HG03520 (cell line): ENCODE results near the gene PCDHGA8.
"Not testable (repeated sequence)": the region's sequence is repeated elsewhere in the genome, so short reads cannot be mapped to it uniquely, and the experiment has no call there.

Source experiments
- ATAC-seq: cut with Tn5 transposase; IDR thresholded peaks from one replicate; pipeline ENCODE4 v1.9.1; 2021; ENCODE audit warnings: mild to moderate bottlenecking, moderate library complexity; ENCODE audit not compliant: unreplicated experiment

PCDHGA8 gene

DNA sequence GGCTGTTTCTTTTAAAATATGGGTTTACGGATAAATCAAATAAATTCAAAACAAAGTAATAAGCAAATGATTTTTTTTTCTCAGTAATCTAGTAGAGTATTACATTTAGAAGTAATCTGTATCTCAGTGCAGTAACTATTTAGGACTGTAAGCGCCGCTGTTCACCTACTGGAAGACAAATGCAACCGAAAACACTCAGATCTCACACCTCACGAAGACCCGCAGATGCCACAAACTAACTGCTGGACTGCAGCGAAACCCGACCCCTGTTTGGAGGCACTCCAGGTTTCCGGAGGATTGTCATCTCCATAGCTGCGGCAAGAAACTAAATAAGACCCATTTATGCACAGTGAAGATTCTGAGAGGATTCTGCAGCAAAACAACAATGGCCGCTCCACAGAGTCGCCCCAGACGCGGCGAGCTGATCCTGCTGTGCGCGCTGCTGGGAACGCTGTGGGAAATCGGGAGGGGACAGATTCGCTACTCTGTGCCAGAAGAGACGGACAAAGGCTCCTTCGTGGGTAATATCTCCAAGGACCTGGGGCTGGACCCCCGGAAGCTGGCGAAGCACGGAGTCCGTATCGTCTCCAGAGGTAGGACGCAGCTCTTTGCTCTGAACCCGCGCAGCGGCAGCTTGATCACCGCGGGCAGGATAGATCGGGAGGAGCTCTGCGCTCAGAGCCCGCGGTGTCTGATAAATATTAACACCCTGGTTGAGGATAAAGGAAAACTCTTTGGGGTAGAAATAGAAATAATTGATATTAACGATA lies at the start of gene PCDHGA8:
PCDHGA8 (plus strand) TSS at position 205 of the 770 bp plus-strand sequence; CDS start at position 386, 181 bp downstream.
- ATAC-seq: no peak

DNA sequence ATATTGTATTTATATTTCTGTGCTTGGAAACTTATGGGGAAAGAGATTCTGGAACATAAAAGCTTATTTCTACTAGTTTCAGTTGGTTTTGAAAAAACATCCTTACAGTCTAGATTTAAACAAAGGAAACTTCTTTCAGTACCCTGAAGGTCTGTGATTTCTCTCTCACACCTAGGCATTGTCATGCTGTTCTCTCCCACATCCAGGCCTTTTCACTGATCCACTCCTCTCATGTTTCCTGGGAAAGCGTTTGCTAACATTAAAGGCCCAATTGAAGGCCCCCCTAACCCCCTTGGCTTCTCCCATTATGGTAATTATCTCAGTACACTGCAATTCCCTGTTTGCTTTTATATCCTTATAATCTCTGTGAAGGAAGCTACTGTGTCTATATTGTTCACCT lies 49.7 kb upstream of the PCDHGA8 start:
- no peak for ATAC-seq

- no peak for ATAC-seq
Observed at GRCh38 chr5:141343242-141343952, 49.0 kb upstream of the PCDHGA8 start, which contains the start of gene PCDHGA3. Gene PCDHGA3 (plus strand): TSS chr5:141343829. CDS start chr5:141344034, 205 bp downstream.

GRCh38 chr5:141343953-141344463 lies 48.4 kb upstream of the PCDHGA8 start:
- ATAC-seq: no peak

- ATAC-seq: no peak
Observed at GRCh38 chr5:141345327-141345726, 47.1 kb upstream of the PCDHGA8 start.

GRCh38 chr5:141346017-141346416 lies 46.4 kb upstream of the PCDHGA8 start:
- not testable (repeated sequence) for ATAC-seq

DNA sequence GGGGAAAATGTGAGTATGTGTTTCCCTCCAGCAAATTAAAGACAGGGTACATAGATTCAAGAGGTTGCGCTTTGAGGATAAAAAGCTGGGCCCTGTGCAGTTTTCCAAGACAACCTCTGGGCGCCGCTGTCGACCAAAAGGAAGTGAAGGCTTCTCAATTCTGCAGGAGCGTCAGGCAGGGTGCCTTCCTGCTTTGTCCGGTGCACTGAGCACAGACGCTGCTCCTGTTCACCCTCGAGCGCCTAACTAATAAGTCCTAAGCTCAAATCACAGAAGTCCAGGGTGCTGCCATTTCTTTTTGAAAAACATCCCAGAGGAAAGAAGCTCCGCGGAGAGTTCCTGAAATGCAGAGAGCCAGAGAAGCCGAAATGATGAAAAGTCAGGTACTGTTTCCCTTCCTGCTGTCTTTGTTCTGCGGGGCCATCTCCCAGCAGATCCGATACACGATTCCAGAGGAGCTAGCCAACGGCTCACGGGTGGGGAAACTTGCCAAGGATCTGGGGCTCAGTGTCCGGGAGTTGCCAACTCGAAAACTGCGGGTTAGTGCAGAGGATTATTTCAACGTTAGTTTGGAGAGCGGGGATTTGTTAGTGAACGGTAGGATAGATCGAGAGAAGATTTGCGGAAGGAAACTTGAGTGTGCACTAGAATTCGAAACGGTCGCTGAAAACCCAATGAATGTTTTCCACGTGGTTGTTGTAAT lies 42.4 kb upstream of the PCDHGA8 start, which contains the start of gene PCDHGB1:
PCDHGB1 (plus strand) TSS at position 183 of the 703 bp plus-strand sequence; CDS start at position 345, 162 bp downstream.
- peak; percentile 92 for ATAC-seq

- no peak for ATAC-seq
Observed at GRCh38 chr5:141351591-141351990, 40.8 kb upstream of the PCDHGA8 start.

DNA sequence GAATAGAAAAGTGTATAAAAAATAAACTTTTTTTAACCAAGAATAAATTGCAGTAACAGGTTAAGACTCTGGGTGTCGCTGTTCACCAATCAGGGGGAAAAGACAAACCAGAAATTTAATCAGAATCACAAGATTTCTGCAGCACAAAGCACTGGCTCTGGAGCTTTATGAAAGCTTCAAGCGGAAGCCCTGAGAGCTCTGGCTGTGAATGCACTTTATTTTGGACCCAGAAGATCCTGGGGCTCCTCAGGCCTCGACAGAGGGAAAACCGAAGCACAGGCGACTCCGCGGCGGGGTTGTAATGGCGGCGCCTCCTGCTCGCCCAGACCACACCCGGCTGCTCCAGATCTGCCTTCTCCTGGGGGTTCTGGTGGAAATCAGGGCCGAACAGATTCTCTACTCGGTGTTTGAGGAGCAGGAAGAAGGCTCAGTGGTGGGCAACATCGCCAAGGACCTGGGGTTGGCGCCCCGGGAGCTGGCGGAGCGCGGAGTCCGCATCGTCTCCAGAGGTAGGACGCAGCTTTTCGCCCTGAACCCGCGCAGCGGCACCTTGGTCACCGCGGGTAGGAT lies 37.4 kb upstream of the PCDHGA8 start, which contains the start of gene PCDHGA4:
PCDHGA4 (plus strand) TSS at position 122 of the 570 bp plus-strand sequence; CDS start at position 209, 87 bp downstream.
- no peak for ATAC-seq

DNA sequence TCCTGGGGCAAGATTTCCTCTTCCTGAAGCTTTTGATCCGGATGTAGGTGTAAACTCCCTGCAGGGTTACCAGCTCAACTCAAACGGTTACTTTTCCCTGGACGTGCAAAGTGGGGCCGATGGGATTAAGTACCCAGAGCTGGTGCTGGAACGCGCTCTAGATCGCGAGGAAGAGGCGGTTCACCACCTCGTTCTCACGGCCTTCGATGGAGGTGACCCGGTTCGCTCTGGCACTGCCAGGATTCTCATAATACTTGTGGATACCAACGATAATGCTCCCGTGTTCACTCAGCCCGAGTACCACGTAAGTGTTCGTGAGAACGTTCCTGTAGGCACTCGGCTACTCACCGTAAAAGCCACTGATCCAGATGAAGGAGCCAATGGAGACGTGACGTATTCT lies 36.8 kb upstream of the PCDHGA8 start:
- ATAC-seq: no peak

GRCh38 chr5:141356133-141356532 lies 36.3 kb upstream of the PCDHGA8 start:
- ATAC-seq: no peak

GRCh38 chr5:141356950-141357349 lies 35.5 kb upstream of the PCDHGA8 start:
- no peak for ATAC-seq

DNA sequence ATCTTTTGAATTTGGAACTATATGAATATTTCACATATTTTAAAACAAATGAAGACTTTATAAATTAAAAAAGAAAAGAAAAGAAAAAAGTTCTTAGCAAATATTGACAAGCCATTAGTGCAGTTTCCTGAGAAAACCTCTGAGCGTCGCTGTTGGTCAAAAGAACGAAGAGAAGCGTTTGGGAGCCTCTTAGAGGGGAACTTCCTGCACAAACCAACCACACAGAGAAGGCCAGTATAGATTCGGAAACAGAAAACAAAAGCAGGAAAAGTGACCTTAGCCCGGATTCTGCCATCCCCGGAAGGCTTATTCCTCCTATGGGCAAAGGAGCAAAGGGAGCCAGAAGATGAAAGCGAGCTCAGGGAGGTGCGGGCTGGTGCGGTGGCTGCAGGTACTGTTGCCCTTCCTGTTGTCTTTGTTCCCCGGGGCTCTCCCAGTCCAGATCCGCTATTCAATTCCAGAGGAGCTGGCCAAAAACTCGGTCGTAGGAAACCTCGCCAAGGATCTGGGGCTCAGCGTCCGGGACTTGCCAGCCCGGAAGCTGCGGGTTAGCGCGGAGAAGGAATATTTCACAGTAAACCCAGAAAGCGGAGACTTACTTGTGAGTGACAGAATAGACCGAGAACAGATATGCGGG lies 32.5 kb upstream of the PCDHGA8 start, which contains the start of gene PCDHGB2:
PCDHGB2 (plus strand) TSS at position 205 of the 637 bp plus-strand sequence; CDS start at position 347, 142 bp downstream.
- peak; percentile 46 for ATAC-seq

DNA sequence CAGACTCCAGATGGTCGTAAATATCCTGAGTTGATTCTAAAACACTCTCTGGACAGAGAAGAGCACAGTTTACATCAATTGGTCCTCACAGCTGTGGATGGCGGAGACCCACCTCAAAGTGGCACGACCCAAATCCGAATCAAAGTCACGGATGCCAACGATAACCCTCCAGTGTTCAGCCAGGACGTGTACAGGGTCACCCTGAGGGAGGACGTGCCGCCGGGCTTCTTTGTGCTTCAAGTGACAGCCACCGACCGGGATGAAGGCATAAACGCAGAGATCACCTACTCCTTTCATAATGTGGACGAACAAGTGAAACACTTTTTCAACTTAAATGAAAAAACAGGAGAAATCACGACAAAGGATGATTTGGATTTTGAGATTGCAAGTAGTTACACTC lies 31.7 kb upstream of the PCDHGA8 start:
- ATAC-seq: no peak

DNA sequence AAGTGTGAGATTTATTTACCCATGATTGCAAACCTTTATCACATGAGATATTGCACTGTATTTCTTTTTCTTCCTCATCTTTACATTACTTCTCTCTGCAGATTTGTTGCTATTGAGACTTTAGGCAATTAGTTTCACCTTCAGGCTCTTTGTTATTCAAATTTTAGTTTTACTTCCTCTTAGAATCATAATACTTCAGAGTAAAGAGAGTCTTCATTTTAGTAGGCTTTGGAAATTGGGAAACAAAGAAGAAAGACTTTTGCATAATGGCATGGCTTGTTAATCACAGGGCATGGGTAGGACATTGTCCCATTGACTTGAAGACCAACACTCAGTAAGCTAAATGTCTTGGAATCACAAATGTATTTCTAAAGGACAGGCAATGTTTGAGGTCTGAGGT lies 29.7 kb upstream of the PCDHGA8 start:
- no peak for ATAC-seq

GRCh38 chr5:141363952-141364660 lies 28.3 kb upstream of the PCDHGA8 start, which contains the start of gene PCDHGA5:
Gene PCDHGA5 (plus strand): TSS chr5:141364162. CDS start chr5:141364331, 169 bp downstream.
- no peak for ATAC-seq

GRCh38 chr5:141366016-141366896 lies 26.2 kb upstream of the PCDHGA8 start:
- no peak for ATAC-seq
